ENCODE results near the gene VEGFA. TPM values are rescaled to one million over a fixed set of nuclear protein-coding genes. Genes with fewer than 3 reads are reported as not detected.

VEGFA gene
- polyA plus RNA-seq, 3 donors, result 19.0 to 454 (median 32.0) TPM

- DNase-seq, result no peak
- Histone ChIP-seq H3K9me3 (replicated peaks in 1 of 2; ENCODE audit: control insufficient read depth in 1 of 2, insufficient read depth in 1 of 2, low read length in 2 of 2) (no peaks in the 10 kb centered on the region), H3K9ac (ENCODE audit: insufficient read depth, low read length, poor library complexity, severe bottlenecking) (no peak overlapping the region)
These were observed 30.3 kb upstream of the VEGFA start for GRCh38 chr6:43739642-43740091.

GRCh38 chr6:43740321-43740960, 29.6 kb upstream of the VEGFA start:
- Histone ChIP-seq H3K27ac (ENCODE audit: low read depth in 1 of 2, low read length in 2 of 2) (no peak overlapping the region), H3K4me2 (replicated peaks; ENCODE audit: extremely low read depth, low read length, poor library complexity, severe bottlenecking) (no peak overlapping the region), H3K9ac (ENCODE audit: insufficient read depth, low read length, poor library complexity, severe bottlenecking) (no peak overlapping the region), H3K4me3 (replicated peaks in 1 of 3; ENCODE audit: low read depth in 2 of 3, low read length in 3 of 3) (no peak overlapping the region), H4K20me1 (ENCODE audit: insufficient read depth, low read length) (no peaks in the 10 kb centered on the region), H3K36me3 (replicated peaks in 1 of 2; ENCODE audit: control insufficient read depth in 1 of 2, insufficient read depth in 2 of 2, low read length in 2 of 2) (no peaks in the 10 kb centered on the region), H3K9me3 (replicated peaks in 1 of 2; ENCODE audit: control insufficient read depth in 1 of 2, insufficient read depth in 1 of 2, low read length in 2 of 2) (no peaks in the 10 kb centered on the region), H3K27me3 (ENCODE audit: control insufficient read depth in 2 of 2, insufficient read depth in 2 of 2, low read length in 2 of 2) (no peaks in the 10 kb centered on the region), H2AFZ (ENCODE audit: insufficient read depth, low read depth, low read length, poor library complexity, severe bottlenecking) (no peak overlapping the region), H3K4me1 (ENCODE audit: control insufficient read depth in 1 of 2, insufficient read depth in 2 of 2, low read length in 2 of 2) (peaks cover 0 to 4% of the 10 kb centered on the region in 2 donors), H3K79me2 (ENCODE audit: insufficient read depth, low read length) (no peaks in the 10 kb centered on the region)
- DNase-seq, result no peak
- H3K36me3 Mint-ChIP-seq, result no peaks in the 10 kb centered on the region
- H3K27ac Mint-ChIP-seq, result no peak overlapping the region
- peaks cover 5 to 10% (median 9%) of the 10 kb centered on the region in 3 donors for H3K27me3 Mint-ChIP-seq (ENCODE audit: low read depth in 3 of 3)
- intact Hi-C loops (cut with micrococcal nuclease), result no loop called here
- peaks cover 6% of the 10 kb centered on the region for H3K4me1 Mint-ChIP-seq
- no peak overlapping the region for H3K4me3 Mint-ChIP-seq
- WGBS (ENCODE audit: insufficient coverage), result 100% methylated on average over 1 of the region's 6 CpGs
- no peaks in the 10 kb centered on the region for H3K9me3 Mint-ChIP-seq
- no peak for TF ChIP-seq CTCF (IDR thresholded peaks at IDR 0.05)

More at GRCh38 chr6:43739642-43740091, 30.3 kb upstream of the VEGFA start:
- no peaks in the 10 kb centered on the region for H3K36me3 ChIP-seq (replicated peaks in 1 of 2; ENCODE audit: control insufficient read depth in 1 of 2, insufficient read depth in 2 of 2, low read length in 2 of 2)
- H3K79me2 ChIP-seq (ENCODE audit: insufficient read depth, low read length), result no peaks in the 10 kb centered on the region
- H3K4me2 ChIP-seq (replicated peaks; ENCODE audit: extremely low read depth, low read length, poor library complexity, severe bottlenecking), result no peak overlapping the region
- H3K27me3 ChIP-seq (ENCODE audit: control insufficient read depth in 2 of 2, insufficient read depth in 2 of 2, low read length in 2 of 2), result no peaks in the 10 kb centered on the region
- peaks cover 0 to 4% of the 10 kb centered on the region in 2 donors for H3K4me1 ChIP-seq (ENCODE audit: control insufficient read depth in 1 of 2, insufficient read depth in 2 of 2, low read length in 2 of 2)
- intact Hi-C loops (cut with micrococcal nuclease), result no loop called here
- Mint-ChIP-seq H3K36me3 (no peaks in the 10 kb centered on the region), H3K27ac (peak overlapping the region in 1 of 7 donors; percentile 8), H3K4me1 (peaks cover 8% of the 10 kb centered on the region), H3K27me3 (ENCODE audit: low read depth in 3 of 3) (peaks cover 5 to 12% (median 12%) of the 10 kb centered on the region in 3 donors), H3K9me3 (peaks cover 0 to 2% (median 0%) of the 10 kb centered on the region in 7 donors), H3K4me3 (no peak overlapping the region)
- no peak for TF ChIP-seq CTCF (IDR thresholded peaks at IDR 0.05)
- H3K4me3 ChIP-seq (replicated peaks in 1 of 3; ENCODE audit: low read depth in 2 of 3, low read length in 3 of 3), result no peak overlapping the region
- no peak overlapping the region for H3K27ac ChIP-seq (ENCODE audit: low read depth in 1 of 2, low read length in 2 of 2)
- no peaks in the 10 kb centered on the region for H4K20me1 ChIP-seq (ENCODE audit: insufficient read depth, low read length)
- WGBS (ENCODE audit: insufficient coverage), result 90% methylated on average over 2 of the region's 4 CpGs
- H2AFZ ChIP-seq (ENCODE audit: insufficient read depth, low read depth, low read length, poor library complexity, severe bottlenecking), result no peak overlapping the region

Measured in CD14-positive monocyte (primary cell).